Measurements from ENCODE around the gene IL34. TPM values are rescaled to one million over a fixed set of nuclear protein-coding genes. Genes with fewer than 3 reads are reported as not detected.

IL34 gene
- total and polyA plus RNA-seq, 9 donors = 0.88 to 4.0 (median 1.8) TPM

GRCh38 chr16:70698901-70699300 lies 52.5 kb downstream of the IL34 start:
- no peaks in the 10 kb centered on the region for H3K27me3 ChIP-seq
- no peaks in the 10 kb centered on the region for H3K36me3 ChIP-seq
- H3K4me3 ChIP-seq = no peak overlapping the region
- H3K9me3 ChIP-seq = no peaks in the 10 kb centered on the region
- no peak overlapping the region for H3K27ac ChIP-seq
- DNase-seq = no peak
- peaks cover 23% of the 10 kb centered on the region for H3K4me1 ChIP-seq (ENCODE audit: insufficient read depth)
- 91 to 95% (median 94%) methylated on average over 10 of the region's 10 CpGs for WGBS, 3 donors
- intact Hi-C loops (cut with DNase I) = no loop called here
- TF ChIP-seq EP300 (IDR thresholded peaks at IDR 0.05) (no peak), CTCF (IDR thresholded peaks at IDR 0.05) (no peak), POLR2A (IDR thresholded peaks at IDR 0.05) (no peak)

- TF ChIP-seq CTCF (IDR thresholded peaks at IDR 0.05) (no peak), POLR2A (IDR thresholded peaks at IDR 0.05) (no peak), EP300 (IDR thresholded peaks at IDR 0.05) (no peak)
- Histone ChIP-seq H3K36me3 (no peaks in the 10 kb centered on the region), H3K4me3 (no peak overlapping the region), H3K27ac (no peak overlapping the region), H3K9me3 (no peaks in the 10 kb centered on the region), H3K4me1 (ENCODE audit: insufficient read depth) (peaks cover 17% of the 10 kb centered on the region), H3K27me3 (no peaks in the 10 kb centered on the region)
- DNase-seq = no peak
- intact Hi-C loops (cut with DNase I) = no loop called here
- WGBS, 3 donors = 87 to 96% (median 94%) methylated on average over 17 of the region's 17 CpGs
These were observed 53.3 kb downstream of the IL34 start for GRCh38 chr16:70699696-70700095.

- Histone ChIP-seq H3K36me3 (no peaks in the 10 kb centered on the region), H3K4me3 (no peak overlapping the region), H3K27me3 (no peaks in the 10 kb centered on the region), H3K27ac (no peak overlapping the region), H3K4me1 (ENCODE audit: insufficient read depth) (peaks cover 15% of the 10 kb centered on the region), H3K9me3 (no peaks in the 10 kb centered on the region)
- intact Hi-C loops (cut with DNase I) = no loop called here
- no peak for TF ChIP-seq CTCF (IDR thresholded peaks at IDR 0.05)
- no peak for DNase-seq
- 80 to 81% (median 81%) methylated on average over 30 of the region's 30 CpGs for WGBS, 3 donors
These were observed 54.0 kb downstream of the IL34 start for GRCh38 chr16:70700101-70701020.

GRCh38 chr16:70701036-70701435 lies 54.7 kb downstream of the IL34 start:
- H3K36me3 ChIP-seq = no peaks in the 10 kb centered on the region
- 54 to 80% (median 63%) methylated on average over 3 of the region's 3 CpGs for whole genome bisulfite sequencing, 3 donors
- no peak for TF ChIP-seq CTCF (IDR thresholded peaks at IDR 0.05)
- no peak for TF ChIP-seq EP300 (IDR thresholded peaks at IDR 0.05)
- no peak for TF ChIP-seq POLR2A (IDR thresholded peaks at IDR 0.05)
- no peak for DNase-seq
- no peaks in the 10 kb centered on the region for H3K9me3 ChIP-seq
- H3K27me3 ChIP-seq = no peaks in the 10 kb centered on the region
- no peak overlapping the region for H3K27ac ChIP-seq
- intact Hi-C loops (cut with DNase I) = no loop called here
- H3K4me1 ChIP-seq (ENCODE audit: insufficient read depth) = peaks cover 12% of the 10 kb centered on the region
- H3K4me3 ChIP-seq = no peak overlapping the region
